AG09319 (cell line): Measurements from ENCODE around the gene RNF151.
A peak's percentile ranks its signal among the peaks of the same experiment; 100 is the strongest.

Experiments used
- DNase-seq: peaks from one replicate; pipeline ENCODE4 v3.0.0-alpha.2; 2010; ENCODE audit warnings: low read depth; ENCODE audit errors: extremely low read depth
- CTCF ChIP-seq: IDR thresholded peaks from 2 replicates; pipeline ENCODE4 v1.5.1; 2011; ENCODE audit warnings: low read depth, mild to moderate bottlenecking, inconsistent platforms, low read length, moderate library complexity

Gene RNF151

DNA sequence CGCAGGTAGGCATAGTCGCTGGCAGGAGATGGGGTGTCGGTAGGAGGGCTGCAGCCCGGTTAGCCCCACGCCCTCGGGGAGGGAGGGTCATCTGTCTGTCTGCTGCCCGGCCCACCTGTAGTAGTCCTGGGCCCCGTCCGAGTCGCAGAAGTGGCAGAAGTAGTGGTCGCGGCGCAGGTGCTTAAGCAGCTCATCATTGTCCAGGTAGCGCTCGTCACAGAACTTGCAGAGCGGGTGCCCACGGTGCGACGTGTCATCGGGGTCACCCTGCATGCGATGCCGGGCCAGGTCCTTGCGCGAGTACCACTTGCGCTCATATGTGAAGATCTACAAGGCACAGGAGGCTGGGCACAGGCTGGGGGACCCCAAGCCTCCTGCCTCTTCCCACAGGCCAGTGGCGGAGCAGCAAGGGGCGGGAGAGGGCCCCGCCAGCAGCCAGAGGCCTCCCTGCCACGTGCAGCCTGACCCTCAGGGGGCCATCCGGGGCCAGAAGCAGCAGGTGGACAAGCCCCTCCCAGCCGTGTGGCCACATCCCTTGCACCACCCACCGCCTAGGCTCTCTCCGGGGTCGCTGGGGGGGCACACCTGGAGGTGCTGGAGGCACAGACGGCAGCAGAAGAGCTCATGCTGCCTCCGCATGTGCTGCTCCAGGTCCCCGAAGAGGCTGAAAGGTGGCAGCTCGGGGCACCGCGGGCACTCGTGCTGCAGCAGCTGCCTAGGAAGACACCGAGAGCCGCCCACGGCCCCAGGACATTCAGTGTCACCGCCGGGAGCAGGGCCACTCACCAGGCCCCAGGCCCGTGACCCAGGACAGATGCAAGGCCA is 36.0 kb downstream of the RNF151 start:
- no peak for TF ChIP-seq CTCF
- no peak for DNase-seq

DNA sequence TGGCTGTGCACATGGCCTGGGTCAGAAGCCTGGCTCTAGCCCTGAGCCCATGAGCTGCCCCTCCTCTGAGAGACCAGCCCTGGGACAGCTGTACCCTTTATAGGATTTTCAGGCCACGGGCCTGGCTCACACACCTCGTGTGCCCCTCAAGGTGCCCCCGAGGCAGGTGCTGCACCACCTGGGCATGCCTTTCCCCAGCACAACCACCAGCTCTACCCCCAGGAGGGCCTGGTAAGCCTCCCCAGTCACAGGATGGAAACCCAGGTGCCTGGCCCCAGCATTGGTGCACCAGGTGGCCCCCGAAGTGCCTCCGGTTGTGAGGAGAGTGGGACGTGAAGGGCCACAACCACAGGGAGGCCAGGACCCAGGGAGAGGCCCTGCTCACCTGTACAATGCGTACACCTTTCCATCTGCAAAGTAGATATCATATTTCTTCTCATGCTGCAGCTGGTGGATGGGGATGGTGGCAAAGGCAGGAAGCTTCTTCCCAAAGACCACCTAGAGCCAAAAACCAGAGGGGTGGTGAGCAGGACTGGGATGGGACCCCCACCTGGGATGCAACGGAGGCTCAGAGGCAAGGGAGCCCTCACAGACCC is 36.7 kb downstream of the RNF151 start:
- DNase-seq: no peak
- TF ChIP-seq CTCF: no peak

DNA sequence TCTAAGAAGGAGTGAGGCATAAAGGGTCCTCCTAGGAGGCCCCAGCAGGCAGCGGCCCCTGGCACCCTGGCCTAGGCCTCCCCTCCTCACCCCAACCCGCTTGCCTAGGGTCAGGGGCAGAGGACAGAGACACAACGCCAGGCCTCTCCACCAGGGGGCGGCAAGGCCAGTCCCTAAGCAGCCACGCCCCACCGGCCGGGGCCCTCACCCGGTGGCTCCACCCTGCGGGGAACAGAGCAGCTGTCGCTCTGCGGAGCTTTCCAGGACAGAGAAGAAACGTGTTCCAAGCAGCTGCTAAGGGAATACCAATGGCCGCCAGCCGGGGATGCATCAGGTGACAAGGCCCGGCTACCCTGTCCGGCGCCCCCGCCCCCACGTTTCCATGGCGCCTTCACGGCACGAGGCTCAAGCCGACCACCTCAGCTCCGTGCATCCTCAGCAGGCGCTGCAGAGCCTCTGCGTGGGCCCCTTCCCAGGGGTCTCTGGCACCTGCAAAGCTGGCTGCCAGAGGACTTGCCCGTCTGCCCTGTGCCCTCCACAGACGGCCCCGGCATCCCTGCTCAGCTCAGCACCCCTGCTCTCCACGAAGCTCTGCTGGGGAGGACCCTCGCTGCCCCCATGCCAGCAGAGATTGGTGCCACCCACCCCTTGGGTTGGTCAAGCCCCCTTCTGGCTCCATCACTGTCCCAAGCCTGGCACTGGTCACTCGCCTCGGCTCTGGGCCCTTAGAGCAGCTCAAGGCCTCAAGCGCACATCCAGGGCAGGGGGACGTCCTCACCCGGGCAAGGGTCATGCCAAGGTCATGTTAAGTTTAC is 37.4 kb downstream of the RNF151 start:
- peak; percentile 89 for TF ChIP-seq CTCF
- peak; percentile 42 for DNase-seq

DNA sequence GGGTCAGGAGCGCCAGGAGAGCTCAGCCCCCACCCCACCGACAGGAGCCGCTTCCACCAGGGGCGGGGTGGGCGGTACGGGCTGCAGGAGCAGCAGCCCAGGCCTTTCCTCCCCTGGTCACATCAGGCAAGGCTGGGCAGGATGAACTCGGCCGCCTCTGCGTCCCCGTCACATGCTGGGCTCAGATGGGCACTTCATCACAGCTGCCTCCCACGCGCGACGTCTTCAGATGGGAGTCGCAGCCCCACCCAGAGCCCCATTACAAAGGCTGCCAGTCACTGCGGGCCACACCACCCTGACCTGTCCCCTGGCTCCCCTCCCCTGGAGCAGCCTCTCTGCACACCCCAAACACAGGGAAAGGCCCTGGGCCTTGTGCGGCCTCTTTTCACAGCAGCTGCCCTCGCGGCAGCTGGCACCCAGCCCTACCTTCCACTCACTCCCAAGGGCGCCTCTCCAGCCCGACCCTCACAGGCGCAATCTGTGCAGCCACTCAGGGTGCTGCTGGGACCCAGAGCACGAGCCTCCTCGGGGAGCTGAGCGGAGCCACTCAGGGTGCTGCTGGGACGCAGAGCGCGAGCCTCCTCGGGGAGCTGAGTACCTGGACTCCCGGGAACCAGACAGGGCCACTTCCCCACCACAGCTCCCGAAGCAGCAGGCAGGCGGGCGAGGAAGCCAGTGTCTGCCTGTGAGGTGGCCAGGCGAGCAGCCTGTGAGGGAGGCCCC is 38.3 kb downstream of the RNF151 start:
- no peak for TF ChIP-seq CTCF
- DNase-seq: no peak

- no peak for TF ChIP-seq CTCF
- DNase-seq: no peak
These were observed 39.0 kb downstream of the RNF151 start for GRCh38 chr16:2005646-2006045.

- TF ChIP-seq CTCF: no peak
- no peak for DNase-seq
These were observed 39.7 kb downstream of the RNF151 start for GRCh38 chr16:2006317-2006716.
